PC-9 (cell line): ENCODE data around the gene FUT6. TPM values are rescaled to one million over a fixed set of nuclear protein-coding genes. Genes with fewer than 3 reads are reported as not detected.

Source experiments
- BruUV-seq: library from RNA; stranded (reverse); fragments of 400-500 nt; replicated peaks from 2 replicates; lab custom pipeline; 2021; lab: Mats Ljungman, UMichigan
- CTCF ChIA-PET: fragments of 300-600 bp; sonication (Branson Sonifier 250); formaldehyde crosslinking; loops from one replicate; lab custom pipeline; 2022; ENCODE audit warnings: antibody characterized with exemption; lab: Charles Lee
- POLR2A ChIA-PET: fragments of 300-600 bp; sonication (Branson Sonifier 250); formaldehyde crosslinking; loops from one replicate; lab custom pipeline; 2022; ENCODE audit warnings: antibody characterized with exemption; ENCODE audit not compliant: unreplicated experiment; lab: Charles Lee
- DNase-seq, 2 experiments: peaks; one replicate each; pipeline versions ENCODE4 v3.0.0 to v3.0.0-alpha.2; 2015 to 2022; ENCODE audit warnings: mixed read lengths in 1 of 2
- H2AFZ ChIP-seq: fragments of 200-600 bp; sonication (generic); 2 replicates; pipeline ENCODE4 v1.8.1; 2017; ENCODE audit warnings: antibody characterized with exemption
- H3F3A ChIP-seq: fragments of 200-600 bp; sonication (generic); 2 replicates; pipeline ENCODE4 v1.8.1; 2017; ENCODE audit warnings: antibody characterized with exemption, mild to moderate bottlenecking, low read depth; ENCODE audit not compliant: insufficient read depth
- H3K27ac ChIP-seq: fragments of 200-600 bp; sonication (generic); 2 replicates; pipeline ENCODE4 v1.6.1; 2016; ENCODE audit warnings: mixed run types
- H3K27me3 ChIP-seq: fragments of 200-600 bp; sonication (generic); 2 replicates; pipeline ENCODE4 v1.6.1; 2016; ENCODE audit warnings: low read depth, mixed run types; ENCODE audit not compliant: insufficient read depth
- H3K36me3 ChIP-seq: fragments of 200-600 bp; sonication (generic); 2 replicates; pipeline ENCODE4 v1.6.1; 2016; ENCODE audit warnings: low read depth, mixed run types
- H3K4me1 ChIP-seq: fragments of 200-600 bp; sonication (generic); replicated peaks from 2 replicates; pipeline ENCODE4 v1.6.1; 2016; ENCODE audit warnings: mixed run types; ENCODE audit not compliant: insufficient read depth
- H3K4me2 ChIP-seq: fragments of 200-600 bp; sonication (generic); 2 replicates; pipeline ENCODE4 v1.6.1; 2017; ENCODE audit warnings: mixed run types
- H3K4me3 ChIP-seq: fragments of 200-600 bp; sonication (generic); 2 replicates; pipeline ENCODE4 v1.6.1; 2016; ENCODE audit warnings: mixed run types
- H3K79me2 ChIP-seq: fragments of 200-600 bp; sonication (generic); 2 replicates; pipeline ENCODE4 v1.6.1; 2017; ENCODE audit warnings: low read depth, mixed run types
- H3K9me2 ChIP-seq: fragments of 200-600 bp; sonication (generic); 2 replicates; pipeline ENCODE4 v1.8.1; 2017; ENCODE audit warnings: mild to moderate bottlenecking; ENCODE audit not compliant: insufficient read depth
- H3K9me3 ChIP-seq: fragments of 200-600 bp; sonication (generic); 2 replicates; pipeline ENCODE4 v1.8.1; 2016; ENCODE audit warnings: low read depth; ENCODE audit not compliant: insufficient read depth
- H4K20me1 ChIP-seq: fragments of 200-600 bp; sonication (generic); 2 replicates; pipeline ENCODE4 v1.8.1; 2017; ENCODE audit not compliant: insufficient read depth
- CTCF ChIP-seq: fragments of 200-600 bp; sonication (generic); conservative IDR thresholded peaks from 2 replicates; pipeline ENCODE4 v1.6.1; 2017; ENCODE audit warnings: mixed run types, antibody characterized with exemption, mild to moderate bottlenecking, moderate library complexity
- EZH2 ChIP-seq: fragments of 200-600 bp; sonication (generic); IDR thresholded peaks from 2 replicates; pipeline ENCODE4 v1.8.0; 2017; ENCODE audit warnings: antibody characterized with exemption, low read depth
- intact Hi-C: fragments of 100-400 bp; cut with micrococcal nuclease; formaldehyde crosslinking; loops from one replicate; pipeline ENCODE4 v1.10.0; 2022; ENCODE audit not compliant: unreplicated experiment
- total RNA-seq: library from RNA; stranded (reverse); gene quantifications from 2 replicates; pipeline ENCODE4 v1.2.3, GENCODE V29; 2021

Gene FUT6
- total RNA-seq, 1 experiment from 2014 or later: 0.55 TPM

GRCh38 chr19:5795382-5795919, 44.1 kb downstream of the FUT6 start:
- no peak for TF ChIP-seq CTCF
- TF ChIP-seq EZH2: no peak
- no TSS peak for BruUV-seq
- no peak for DNase-seq
- no peak overlapping the region for H3K27ac ChIP-seq
- H3F3A ChIP-seq: peaks cover 5% of the 10 kb centered on the region; the same call in 1 of the 2 replicates
- no peaks in the 10 kb centered on the region for H3K79me2 ChIP-seq
- H3K4me1 ChIP-seq: no peaks in the 10 kb centered on the region
- H2AFZ ChIP-seq: no peak overlapping the region
- H3K36me3 ChIP-seq: no peaks in the 10 kb centered on the region
- intact Hi-C loops: no loop called here
- ChIA-PET CTCF (no interaction called here), POLR2A (no interaction called here)
- no peaks in the 10 kb centered on the region for H4K20me1 ChIP-seq
- H3K4me2 ChIP-seq: no peak overlapping the region
- H3K27me3 ChIP-seq: no peaks in the 10 kb centered on the region
- H3K9me3 ChIP-seq: no peaks in the 10 kb centered on the region
- H3K9me2 ChIP-seq: no peaks in the 10 kb centered on the region
- no peak overlapping the region for H3K4me3 ChIP-seq

- peaks cover 5% of the 10 kb centered on the region; the same call in 1 of the 2 replicates for H3F3A ChIP-seq
- CTCF ChIA-PET: interaction anchor here (0.6 kb wide), 1 partner anchor 37 kb away, joined by 5 read pairs; no protein-coding TSS in a partner anchor
- H3K79me2 ChIP-seq: peaks cover 10% of the 10 kb centered on the region
- TF ChIP-seq CTCF: no peak
- TF ChIP-seq EZH2: no peak
- POLR2A ChIA-PET: no interaction called here
- no peak for DNase-seq
- no peaks in the 10 kb centered on the region for H3K4me1 ChIP-seq
- no peak overlapping the region for H3K4me3 ChIP-seq
- no peaks in the 10 kb centered on the region for H3K9me2 ChIP-seq
- intact Hi-C loops: no loop called here
- H3K36me3 ChIP-seq: no peaks in the 10 kb centered on the region
- no peak overlapping the region for H2AFZ ChIP-seq
- no peaks in the 10 kb centered on the region for H3K9me3 ChIP-seq
- no peak overlapping the region for H3K4me2 ChIP-seq
- H3K27me3 ChIP-seq: no peaks in the 10 kb centered on the region
- H3K27ac ChIP-seq: no peak overlapping the region
- 0 out of 2 replicates have a peak, but pooled peaks cover 6% of the 10 kb centered on the region for H4K20me1 ChIP-seq
- BruUV-seq: no TSS peak
Measured at GRCh38 chr19:5793188-5793587, 46.3 kb downstream of the FUT6 start.

- no peaks in the 10 kb centered on the region for H3K9me3 ChIP-seq
- CTCF ChIA-PET: no interaction called here
- peaks cover 5% of the 10 kb centered on the region; the same call in 1 of the 2 replicates for H3F3A ChIP-seq
- H2AFZ ChIP-seq: no peak overlapping the region
- H4K20me1 ChIP-seq: 0 out of 2 replicates have a peak, but pooled peaks cover 6% of the 10 kb centered on the region
- no peaks in the 10 kb centered on the region for H3K27me3 ChIP-seq
- H3K9me2 ChIP-seq: no peaks in the 10 kb centered on the region
- no peak overlapping the region for H3K27ac ChIP-seq
- no peak overlapping the region for H3K4me3 ChIP-seq
- H3K36me3 ChIP-seq: no peaks in the 10 kb centered on the region
- TF ChIP-seq CTCF (no peak), EZH2 (no peak)
- H3K4me1 ChIP-seq: no peaks in the 10 kb centered on the region
- intact Hi-C loops: no loop called here
- no peak overlapping the region for H3K4me2 ChIP-seq
- H3K79me2 ChIP-seq: peaks cover 10% of the 10 kb centered on the region
- DNase-seq: no peak
- POLR2A ChIA-PET: interaction anchor here (0.7 kb wide), 1 partner anchor 32 kb away, joined by 24 read pairs; no protein-coding TSS in a partner anchor
- BruUV-seq: no TSS peak
Measured at GRCh38 chr19:5792224-5792623, 47.3 kb downstream of the FUT6 start.
